OCI-LY7 (cell line): ENCODE measurements around the gene CD99. TPM values are rescaled to one million over a fixed set of nuclear protein-coding genes. Genes with fewer than 3 reads are reported as not detected.

Source experiments
- BruUV-seq: library from RNA; stranded (reverse); fragments of 400-500 nt; replicated peaks from 2 replicates; lab custom pipeline; 2021; lab: Mats Ljungman, UMichigan
- CTCF ChIA-PET: fragments of 300-600 bp; sonication (Branson Sonifier 250); formaldehyde crosslinking; loops from one replicate; lab custom pipeline; 2022; ENCODE audit warnings: antibody characterized with exemption; ENCODE audit not compliant: unreplicated experiment; lab: Charles Lee
- POLR2A ChIA-PET: fragments of 300-600 bp; sonication (Branson Sonifier 250); formaldehyde crosslinking; loops from one replicate; lab custom pipeline; 2022; ENCODE audit warnings: antibody characterized with exemption; lab: Charles Lee
- DNase-seq: peaks from one replicate; pipeline ENCODE4 v3.0.0-alpha.2; 2015; ENCODE audit warnings: low spot score
- H2AFZ ChIP-seq: fragments of 200-600 bp; sonication (generic), shearing (Covaris generic); 2 replicates; pipeline ENCODE4 v1.6.1; 2014; ENCODE audit warnings: mild to moderate bottlenecking, antibody characterized with exemption, low read length, moderate library complexity
- H3K27ac ChIP-seq: fragments of 200-600 bp; sonication (generic); 2 replicates; pipeline ENCODE4 v1.5.1; 2014; ENCODE audit warnings: mixed run types, low read depth, mild to moderate bottlenecking, moderate library complexity, low read length, inconsistent platforms; ENCODE audit not compliant: poor library complexity, severe bottlenecking
- H3K36me3 ChIP-seq: fragments of 200-600 bp; sonication (generic); 2 replicates; pipeline ENCODE4 v1.6.1; 2014; ENCODE audit warnings: mild to moderate bottlenecking, antibody characterized with exemption, low read length, moderate library complexity, mixed read lengths; ENCODE audit not compliant: insufficient read depth
- H3K4me1 ChIP-seq: fragments of 200-600 bp; sonication (generic); 2 replicates; pipeline ENCODE4 v1.5.1; 2014; ENCODE audit warnings: mild to moderate bottlenecking, low read length; ENCODE audit not compliant: insufficient read depth, poor library complexity, severe bottlenecking
- H3K4me2 ChIP-seq: fragments of 200-600 bp; sonication (generic); 2 replicates; pipeline ENCODE4 v1.6.1; 2014; ENCODE audit warnings: mild to moderate bottlenecking, low read length
- H3K4me3 ChIP-seq: fragments of 200-600 bp; sonication (generic); 2 replicates; pipeline ENCODE4 v1.5.1; 2014; ENCODE audit warnings: mild to moderate bottlenecking, low read depth, low read length; ENCODE audit not compliant: poor library complexity, severe bottlenecking
- H3K79me2 ChIP-seq: fragments of 200-600 bp; sonication (generic); 2 replicates; pipeline ENCODE4 v1.6.1; 2016; ENCODE audit warnings: low read depth, mild to moderate bottlenecking, low read length, moderate library complexity, mixed read lengths; ENCODE audit not compliant: insufficient read depth
- H3K9me2 ChIP-seq: fragments of 200-600 bp; sonication (generic); 2 replicates; pipeline ENCODE4 v1.6.1; 2016; ENCODE audit warnings: mild to moderate bottlenecking, low read length, mixed read lengths; ENCODE audit not compliant: insufficient read depth
- H3K9me3 ChIP-seq: fragments of 200-600 bp; sonication (generic); 2 replicates; pipeline ENCODE4 v1.6.1; 2014; ENCODE audit warnings: mild to moderate bottlenecking, mixed run types, low read length, mixed read lengths
- H4K20me1 ChIP-seq: fragments of 200-600 bp; sonication (generic); 2 replicates; pipeline ENCODE4 v1.6.1; 2014; ENCODE audit warnings: mild to moderate bottlenecking, antibody characterized with exemption, low read length, moderate library complexity, mixed read lengths; ENCODE audit not compliant: insufficient read depth
- CTCF ChIP-seq: fragments of 200-600 bp; sonication (generic); conservative IDR thresholded peaks from 2 replicates; pipeline ENCODE4 v1.5.1; 2014; ENCODE audit warnings: mild to moderate bottlenecking, antibody characterized with exemption, low read length, moderate library complexity, mixed read lengths
- EZH2phosphoT487 ChIP-seq: fragments of 200-600 bp; sonication (generic); IDR thresholded peaks from 2 replicates; pipeline ENCODE4 v1.6.1; 2018; ENCODE audit warnings: low read depth, borderline replicate concordance, mild to moderate bottlenecking, mixed run types, antibody characterized with exemption, low read length, moderate library complexity, mixed read lengths
- intact Hi-C: fragments of 100-400 bp; cut with micrococcal nuclease; formaldehyde crosslinking; loops from one replicate; pipeline ENCODE4 v1.10.0; 2022; ENCODE audit not compliant: unreplicated experiment
- total RNA-seq, 2 experiments: library from RNA; depleted of rRNA in 1 of 2; stranded (reverse); fragments of >200 nt in 1 of 2; shearing (Covaris generic) in 1 of 2; gene quantifications; 2 replicates each; pipeline ENCODE4 v1.2.3, GENCODE V29; 2014 to 2022

Gene CD99
- total RNA-seq, 2 experiments from 2014 or later, result 80.7 to 119 TPM

- Histone ChIP-seq H4K20me1 (no peaks in the 10 kb centered on the region), H2AFZ (no peak overlapping the region), H3K79me2 (no peaks in the 10 kb centered on the region), H3K4me2 (no peak overlapping the region), H3K9me2 (no peaks in the 10 kb centered on the region), H3K36me3 (no peaks in the 10 kb centered on the region), H3K27ac (no peak overlapping the region), H3K4me1 (no peaks in the 10 kb centered on the region), H3K9me3 (no peaks in the 10 kb centered on the region), H3K4me3 (no peak overlapping the region)
- no peak for DNase-seq
- ChIA-PET POLR2A (no interaction called here), CTCF (no interaction called here)
- intact Hi-C loops, result no loop called here
- no peak for TF ChIP-seq CTCF
- no peak for TF ChIP-seq EZH2phosphoT487
- no TSS peak for BruUV-seq
Measured at GRCh38 chrX:2647627-2648026, 43.5 kb upstream of the CD99 start.

GRCh38 chrX:2650037-2650436 lies 41.1 kb upstream of the CD99 start:
- H3K79me2 ChIP-seq, result no peaks in the 10 kb centered on the region
- BruUV-seq, result no TSS peak
- no peak for TF ChIP-seq CTCF
- TF ChIP-seq EZH2phosphoT487, result no peak
- ChIA-PET CTCF (no interaction called here), POLR2A (no interaction called here)
- no peaks in the 10 kb centered on the region for H3K4me1 ChIP-seq
- H3K4me3 ChIP-seq, result no peak overlapping the region
- H3K9me2 ChIP-seq, result no peaks in the 10 kb centered on the region
- no peak overlapping the region for H3K4me2 ChIP-seq
- H3K9me3 ChIP-seq, result no peaks in the 10 kb centered on the region
- DNase-seq, result no peak
- no peak overlapping the region for H2AFZ ChIP-seq
- H3K27ac ChIP-seq, result no peak overlapping the region
- intact Hi-C loops, result no loop called here
- no peaks in the 10 kb centered on the region for H4K20me1 ChIP-seq
- no peaks in the 10 kb centered on the region for H3K36me3 ChIP-seq

- intact Hi-C loops, result no loop called here
- Histone ChIP-seq H3K9me3 (no peaks in the 10 kb centered on the region), H3K9me2 (no peaks in the 10 kb centered on the region), H2AFZ (no peak overlapping the region), H3K4me1 (no peaks in the 10 kb centered on the region), H3K27ac (no peak overlapping the region), H3K4me2 (no peak overlapping the region), H3K79me2 (no peaks in the 10 kb centered on the region), H4K20me1 (no peaks in the 10 kb centered on the region), H3K4me3 (no peak overlapping the region), H3K36me3 (no peaks in the 10 kb centered on the region)
- DNase-seq, result no peak
- ChIA-PET POLR2A (no interaction called here), CTCF (no interaction called here)
- no TSS peak for BruUV-seq
- TF ChIP-seq CTCF, result no peak
- no peak for TF ChIP-seq EZH2phosphoT487
Measured at GRCh38 chrX:2650865-2651264, 40.2 kb upstream of the CD99 start.
